Uterus (tissue), 4 donors: ENCODE measurements around the gene NR3C2. TPM values are rescaled to one million over a fixed set of nuclear protein-coding genes. Genes with fewer than 3 reads are reported as not detected.

Source experiments
- DNase-seq, 2 donors: peaks; one replicate each; pipeline ENCODE4 v3.0.0-alpha.2; 2019 to 2020
- H3K27ac ChIP-seq, 2 donors: fragments of 200-600 bp; sonication (generic); 1 replicate in 1 of 2; 2 replicates in 1 of 2; pipeline ENCODE4 v1.5.1; 2016 to 2018
- H3K27me3 ChIP-seq, 2 donors: fragments of 200-600 bp; sonication (generic); one replicate each; pipeline ENCODE4 v1.5.1; 2018 to 2019; ENCODE audit warnings: control low read depth in 1 of 2
- H3K36me3 ChIP-seq, 2 donors: fragments of 200-600 bp; sonication (generic); one replicate each; pipeline ENCODE4 v1.5.1; 2019; ENCODE audit warnings: control low read depth in 1 of 2
- H3K4me1 ChIP-seq, 2 donors: fragments of 200-600 bp; sonication (generic); one replicate each; pipeline ENCODE4 v1.5.1; 2018 to 2019; ENCODE audit warnings: control low read depth in 1 of 2
- H3K4me3 ChIP-seq, 2 donors: fragments of 200-600 bp; sonication (generic); 1 replicate in 1 of 2; 2 replicates in 1 of 2; pipeline ENCODE4 v1.5.1; 2018 to 2019; ENCODE audit warnings: mild to moderate bottlenecking in 1 of 2
- H3K9me3 ChIP-seq, 2 donors: fragments of 200-600 bp; sonication (generic); one replicate each; pipeline ENCODE4 v1.5.1; 2019; ENCODE audit warnings: control low read depth in 1 of 2
- POLR2A ChIP-seq, 2 donors: fragments of 450-650 bp; IDR thresholded peaks; one replicate each; pipeline ENCODE4 v1.6.1; 2016; ENCODE audit warnings: antibody characterized with exemption in 2 of 2, mild to moderate bottlenecking in 1 of 2, moderate library complexity in 1 of 2
- intact Hi-C: fragments of 100-400 bp; cut with DNase I; formaldehyde crosslinking; loops from one replicate; pipeline ENCODE4 v1.15.1; 2023; ENCODE audit warnings: low total_unique reads
- total RNA-seq, 4 donors: library from RNA; depleted of rRNA in 3 of 4; stranded (reverse); fragments of >200 nt in 3 of 4; gene quantifications; one replicate each; pipeline versions ENCODE4 v1.1.0 to v1.2.4, GENCODE V29; 2014 to 2023
- TF ChIP-seq, protein P1 (sequence below), 4 experiments: fragments of 200-600 bp in 2 of 4; fragments of 450-650 bp in 2 of 4; sonication (generic) in 2 of 4; IDR thresholded peaks; one replicate each; pipeline ENCODE4 v1.5.1; 2016 to 2019; ENCODE audit warnings: antibody characterized with exemption in 4 of 4, mild to moderate bottlenecking in 2 of 4, moderate library complexity in 1 of 4
- donor health status: DM: yes; HTN: yes; CAD: no.

NR3C2 gene
- total RNA-seq, 4 donors from 2014 or later: 10.0 to 46.7 (median 12.5) TPM

DNA sequence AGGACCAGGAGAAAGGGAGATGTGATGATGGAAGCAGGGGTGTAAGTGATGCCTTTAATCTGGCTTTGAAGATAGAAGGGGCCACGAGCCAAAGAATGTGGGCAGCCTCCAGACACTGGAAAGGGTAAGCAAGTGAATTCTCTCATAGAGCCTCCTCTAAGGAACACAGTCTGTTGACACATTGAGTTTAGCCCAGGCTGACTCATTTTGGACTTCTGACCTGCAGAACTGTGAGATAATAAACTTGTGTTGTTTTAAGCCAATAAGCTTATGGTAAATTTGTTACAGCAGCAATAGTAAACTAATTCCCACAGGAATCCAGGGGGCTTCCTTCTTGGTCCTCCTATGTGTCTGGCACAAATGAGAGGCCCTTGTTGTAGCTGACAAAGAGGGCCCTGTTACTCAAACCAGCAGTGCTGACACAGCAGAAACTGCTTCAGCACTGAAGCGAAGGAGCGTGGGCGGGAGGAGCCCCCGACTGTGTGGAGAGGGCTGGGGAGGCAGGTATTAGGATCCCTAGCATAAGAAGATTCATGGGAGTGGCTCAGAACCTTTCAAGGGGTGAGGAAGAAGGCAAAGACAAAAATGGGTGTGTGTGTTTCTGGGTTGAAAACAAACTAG lies 268.7 kb downstream of the NR3C2 start:
- Histone ChIP-seq H3K4me3 (no peak overlapping the region), H3K27ac (no peak overlapping the region), H3K9me3 (no peaks in the 10 kb centered on the region), H3K36me3 (no peaks in the 10 kb centered on the region), H3K27me3 (no peaks in the 10 kb centered on the region), H3K4me1 (no peaks in the 10 kb centered on the region)
- DNase-seq: no peak
- TF ChIP-seq, protein P1, sequence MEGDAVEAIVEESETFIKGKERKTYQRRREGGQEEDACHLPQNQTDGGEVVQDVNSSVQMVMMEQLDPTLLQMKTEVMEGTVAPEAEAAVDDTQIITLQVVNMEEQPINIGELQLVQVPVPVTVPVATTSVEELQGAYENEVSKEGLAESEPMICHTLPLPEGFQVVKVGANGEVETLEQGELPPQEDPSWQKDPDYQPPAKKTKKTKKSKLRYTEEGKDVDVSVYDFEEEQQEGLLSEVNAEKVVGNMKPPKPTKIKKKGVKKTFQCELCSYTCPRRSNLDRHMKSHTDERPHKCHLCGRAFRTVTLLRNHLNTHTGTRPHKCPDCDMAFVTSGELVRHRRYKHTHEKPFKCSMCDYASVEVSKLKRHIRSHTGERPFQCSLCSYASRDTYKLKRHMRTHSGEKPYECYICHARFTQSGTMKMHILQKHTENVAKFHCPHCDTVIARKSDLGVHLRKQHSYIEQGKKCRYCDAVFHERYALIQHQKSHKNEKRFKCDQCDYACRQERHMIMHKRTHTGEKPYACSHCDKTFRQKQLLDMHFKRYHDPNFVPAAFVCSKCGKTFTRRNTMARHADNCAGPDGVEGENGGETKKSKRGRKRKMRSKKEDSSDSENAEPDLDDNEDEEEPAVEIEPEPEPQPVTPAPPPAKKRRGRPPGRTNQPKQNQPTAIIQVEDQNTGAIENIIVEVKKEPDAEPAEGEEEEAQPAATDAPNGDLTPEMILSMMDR (IDR thresholded peaks at IDR 0.05): no peak
- TF ChIP-seq POLR2A (IDR thresholded peaks at IDR 0.05): no peak
- intact Hi-C loops: no loop called here

- no peaks in the 10 kb centered on the region for H3K36me3 ChIP-seq
- TF ChIP-seq POLR2A (IDR thresholded peaks at IDR 0.05): no peak
- TF ChIP-seq, protein P1 (IDR thresholded peaks at IDR 0.05): no peak
- no peaks in the 10 kb centered on the region for H3K27me3 ChIP-seq
- H3K27ac ChIP-seq: no peak overlapping the region
- no peaks in the 10 kb centered on the region for H3K4me1 ChIP-seq
- no peak for DNase-seq
- H3K9me3 ChIP-seq: no peaks in the 10 kb centered on the region
- intact Hi-C loops: no loop called here
- H3K4me3 ChIP-seq: no peak overlapping the region
Measured at GRCh38 chr4:148171596-148171995, 270.6 kb downstream of the NR3C2 start.

GRCh38 chr4:148170408-148171365 lies 271.5 kb downstream of the NR3C2 start:
- Histone ChIP-seq H3K27ac (no peak overlapping the region), H3K4me3 (no peak overlapping the region), H3K9me3 (no peaks in the 10 kb centered on the region), H3K27me3 (no peaks in the 10 kb centered on the region), H3K36me3 (no peaks in the 10 kb centered on the region), H3K4me1 (peaks cover 0 to 3% of the 10 kb centered on the region in 2 donors)
- intact Hi-C loops: no loop called here
- no peak for DNase-seq
- no peak for TF ChIP-seq POLR2A (IDR thresholded peaks at IDR 0.05)
- TF ChIP-seq, protein P1 (IDR thresholded peaks at IDR 0.05): no peak

DNA sequence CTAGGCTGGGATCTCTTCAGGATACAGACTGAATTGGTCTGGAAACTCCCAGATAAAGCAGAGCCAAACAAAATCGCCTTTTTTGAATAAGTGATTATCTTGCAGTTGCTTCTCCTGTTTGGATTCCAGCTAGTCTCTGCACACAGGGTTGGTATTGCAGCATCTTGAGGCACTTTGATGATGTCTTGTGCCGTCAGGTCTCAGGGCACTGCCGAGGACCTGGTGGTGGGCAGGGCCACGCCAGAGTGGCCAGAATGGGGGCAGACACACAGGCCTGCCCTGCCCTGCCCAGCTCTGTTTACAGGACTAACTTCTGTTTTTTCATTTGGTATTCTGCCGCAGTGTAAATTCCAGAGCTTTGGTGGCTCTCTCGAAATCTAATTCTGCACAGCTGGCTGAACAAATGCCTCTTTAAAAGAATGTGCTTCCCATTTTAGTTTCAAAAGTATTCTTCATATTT lies 276.1 kb downstream of the NR3C2 start:
- intact Hi-C loops: no loop called here
- Histone ChIP-seq H3K36me3 (no peaks in the 10 kb centered on the region), H3K9me3 (no peaks in the 10 kb centered on the region), H3K27me3 (no peaks in the 10 kb centered on the region), H3K4me1 (peaks cover 0 to 6% of the 10 kb centered on the region in 2 donors), H3K27ac (peak overlapping the region in 1 of 2 donors; percentile 52), H3K4me3 (peak overlapping the region in 1 of 2 donors; percentile 3)
- no peak for DNase-seq
- TF ChIP-seq, protein P1 (IDR thresholded peaks at IDR 0.05): no peak
- no peak for TF ChIP-seq POLR2A (IDR thresholded peaks at IDR 0.05)

DNA sequence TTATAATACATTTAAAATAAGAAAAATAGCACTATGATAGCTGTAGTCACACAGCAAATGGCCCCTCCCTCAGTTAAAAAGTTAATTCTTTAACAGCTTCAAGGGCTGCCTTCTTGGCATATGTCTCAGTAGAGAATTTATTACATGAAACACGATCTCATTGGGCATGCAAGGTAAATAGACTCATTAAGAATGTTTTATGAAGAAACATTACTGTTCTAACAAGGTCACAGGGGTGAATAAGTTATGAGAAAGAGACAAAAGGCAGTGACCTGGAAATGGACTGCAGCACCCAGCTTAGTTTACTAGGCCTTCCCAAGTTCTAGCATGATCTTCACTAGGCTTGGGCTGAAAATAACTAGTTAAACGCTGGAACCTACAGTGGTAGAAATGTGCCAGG lies 277.7 kb downstream of the NR3C2 start:
- no peaks in the 10 kb centered on the region for H3K36me3 ChIP-seq
- DNase-seq: no peak
- peaks cover 0 to 6% of the 10 kb centered on the region in 2 donors for H3K4me1 ChIP-seq
- no peak overlapping the region for H3K4me3 ChIP-seq
- H3K27ac ChIP-seq: no peak overlapping the region
- H3K27me3 ChIP-seq: no peaks in the 10 kb centered on the region
- no peaks in the 10 kb centered on the region for H3K9me3 ChIP-seq
- no peak for TF ChIP-seq POLR2A (IDR thresholded peaks at IDR 0.05)
- TF ChIP-seq, protein P1 (IDR thresholded peaks at IDR 0.05): no peak
- intact Hi-C loops: no loop called here
